HepG2 (cell line): ENCODE data around the gene SMPD2. TPM values are rescaled to one million over a fixed set of nuclear protein-coding genes. Genes with fewer than 3 reads are reported as not detected.

Experiments used
- AGO1 ChIP-seq: fragments of 200-400 bp; formaldehyde crosslinking; IDR thresholded peaks from 2 replicates; pipeline ENCODE4 v1.6.1; 2017; ENCODE audit warnings: mild to moderate bottlenecking, low read depth, low read length, moderate library complexity; ENCODE audit not compliant: poor library complexity, severe bottlenecking
- CCAR2 ChIP-seq: fragments of 200-400 bp; formaldehyde crosslinking; optimal IDR thresholded peaks from 2 replicates; pipeline ENCODE3; 2018; ENCODE audit warnings: low read depth, mild to moderate bottlenecking, low read length, moderate library complexity
- FIP1L1 ChIP-seq: fragments of 200-400 bp; formaldehyde crosslinking; IDR thresholded peaks from 2 replicates; pipeline ENCODE4 v1.6.1; 2018; ENCODE audit warnings: low read depth, mild to moderate bottlenecking, low read length, moderate library complexity, borderline replicate concordance; ENCODE audit not compliant: insufficient read depth
- FUBP1 ChIP-seq: sonication (generic); formaldehyde crosslinking; IDR thresholded peaks from 2 replicates; pipeline ENCODE4 v1.5.1; 2020; ENCODE audit warnings: missing genetic modification reagents, mild to moderate bottlenecking, borderline replicate concordance
- GABPA ChIP-seq, 2 experiments: IDR thresholded peaks; 2 replicates each; pipeline ENCODE4 v1.6.1; 2011 to 2016; ENCODE audit warnings: low read depth in 2 of 2, low read length in 1 of 2, missing biosample characterization in 1 of 2, missing genetic modification characterization in 1 of 2
- IRF9 ChIP-seq: sonication (generic); formaldehyde crosslinking; IDR thresholded peaks from 2 replicates; pipeline ENCODE4 v1.8.0; 2022; ENCODE audit warnings: missing genetic modification reagents, mild to moderate bottlenecking, borderline replicate concordance
- KDM3A ChIP-seq: IDR thresholded peaks from 2 replicates; pipeline ENCODE4 v1.6.1; 2018; ENCODE audit warnings: low read depth, missing compliant biosample characterization
- KDM4B ChIP-seq: sonication (generic); formaldehyde crosslinking; IDR thresholded peaks from 2 replicates; pipeline ENCODE4 v1.4.0; 2020; ENCODE audit warnings: missing genetic modification reagents
- RELA ChIP-seq: sonication (generic); formaldehyde crosslinking; IDR thresholded peaks from 2 replicates; pipeline ENCODE4 v1.4.0; 2020; ENCODE audit warnings: missing genetic modification reagents
- SOX6 ChIP-seq, 2 experiments: fragments of 450-650 bp in 1 of 2; sonication (generic) in 1 of 2; formaldehyde crosslinking in 1 of 2; IDR thresholded peaks; 2 replicates each; pipeline versions ENCODE4 v1.4.0 to v1.6.1; 2017 to 2020; ENCODE audit warnings: antibody characterized with exemption in 1 of 2, mild to moderate bottlenecking in 1 of 2, missing genetic modification reagents in 1 of 2
- SPEN ChIP-seq: sonication (generic); formaldehyde crosslinking; IDR thresholded peaks from 2 replicates; pipeline ENCODE4 v1.5.1; 2020; ENCODE audit warnings: low read depth, mild to moderate bottlenecking, missing genetic modification reagents
- TAF1 ChIP-seq: sonication (generic); formaldehyde crosslinking; IDR thresholded peaks from 2 replicates; pipeline ENCODE4 v1.4.0; 2020; ENCODE audit warnings: missing genetic modification reagents
- TP53 ChIP-seq: sonication (generic); formaldehyde crosslinking; conservative IDR thresholded peaks from 2 replicates; pipeline ENCODE4 v1.4.0; 2020; ENCODE audit warnings: missing genetic modification reagents
- U2AF2 ChIP-seq: fragments of 200-400 bp; formaldehyde crosslinking; IDR thresholded peaks from 2 replicates; pipeline ENCODE4 v1.6.1; 2017; ENCODE audit warnings: low read depth, mild to moderate bottlenecking, low read length
- ZFP36L2 ChIP-seq: sonication (generic); formaldehyde crosslinking; IDR thresholded peaks from 2 replicates; pipeline ENCODE4 v1.4.0; 2020; ENCODE audit warnings: missing genetic modification reagents
- ZFY ChIP-seq: sonication (generic); formaldehyde crosslinking; IDR thresholded peaks from 2 replicates; pipeline ENCODE4 v1.4.0; 2020; ENCODE audit warnings: missing genetic modification reagents
- ZMYM4 ChIP-seq: sonication (generic); formaldehyde crosslinking; IDR thresholded peaks from 2 replicates; pipeline ENCODE4 v1.8.1; 2023; ENCODE audit warnings: mild to moderate bottlenecking, missing genetic modification reagents
- ZNF343 ChIP-seq: sonication (generic); formaldehyde crosslinking; IDR thresholded peaks from 2 replicates; pipeline ENCODE4 v1.4.0; 2020; ENCODE audit warnings: mild to moderate bottlenecking, missing genetic modification reagents
- ZNF451 ChIP-seq: sonication (generic); formaldehyde crosslinking; IDR thresholded peaks from 2 replicates; pipeline ENCODE4 v1.5.0; 2020; ENCODE audit warnings: mild to moderate bottlenecking, missing genetic modification reagents
- ZNF777 ChIP-seq: sonication (generic); formaldehyde crosslinking; IDR thresholded peaks from 2 replicates; pipeline ENCODE4 v1.4.0; 2020; ENCODE audit warnings: missing genetic modification reagents
- polyA plus RNA-seq, 8 experiments: library from polyadenylated mRNA; depleted of rRNA in 3 of 8; stranded (reverse) in 7 of 8; unstranded in 1 of 8; fragments of >200 nt; fragmentation: Illumina TruSeq in 4 of 8; extraction: Trizol in 4 of 8; gene quantifications; 2 replicates each; pipeline versions ENCODE4 v1.2.1 to v1.2.3, GENCODE V29; 2011 to 2016; ENCODE audit warnings: low read depth in 4 of 8, missing spikeins in 1 of 8, mixed read lengths in 1 of 8; ENCODE audit not compliant: insufficient read depth in 1 of 8
- total RNA-seq, 5 experiments: library from RNA; depleted of rRNA; stranded (reverse); fragments of >200 nt; fragmentation: Illumina TruSeq; extraction: Trizol; gene quantifications; 2 replicates each; pipeline ENCODE4 v1.2.3, GENCODE V29; 2016; ENCODE audit warnings: low read depth in 1 of 5
- TF ChIP-seq, protein P1 (sequence below): sonication (generic); formaldehyde crosslinking; IDR thresholded peaks from 2 replicates; pipeline ENCODE4 v1.5.1; 2020; ENCODE audit warnings: mild to moderate bottlenecking, missing genetic modification reagents, moderate library complexity
- TF ChIP-seq, protein P2 (sequence below): sonication (generic); formaldehyde crosslinking; IDR thresholded peaks from 2 replicates; pipeline ENCODE4 v1.5.0; 2020; ENCODE audit warnings: missing genetic modification reagents
- TF ChIP-seq, protein P3 (sequence below): sonication (generic); formaldehyde crosslinking; IDR thresholded peaks from 2 replicates; pipeline ENCODE4 v1.4.0; 2020; ENCODE audit warnings: missing genetic modification reagents

SMPD2 gene
- total and polyA plus RNA-seq, 2 of the 13 experiments (the other 11 are each of a cell fraction or from before 2014, with no cell fraction given) = 5.9 to 10.6 TPM

- TF ChIP-seq IRF9 (CRISPR knock-in tag) (no peak), FUBP1 (CRISPR knock-in tag) (no peak), GABPA (IDR thresholded peaks at IDR 0.05; ENCODE audit: low read depth, low read length) (peak; percentile 37; the same call in 1 of the 2 replicates), GABPA (CRISPR knock-in tag; IDR thresholded peaks at IDR 0.05; ENCODE audit: low read depth) (peak; percentile 68), U2AF2 (no peak), TP53 (CRISPR knock-in tag) (no peak), CCAR2 (no peak), ZMYM4 (peak; percentile 12; the same call in 1 of the 2 replicates), AGO1 (no peak), ZNF343 (no peak), SPEN (CRISPR knock-in tag) (peak; percentile 31; the same call in 1 of the 2 replicates), FIP1L1 (no peak), RELA (no peak), KDM3A (CRISPR knock-in tag) (0 out of 2 replicates have a peak, but pooled peaks have one; percentile 32), TAF1 (CRISPR knock-in tag) (0 out of 2 replicates have a peak, but pooled peaks have one; percentile 33), ZNF451 (0 out of 2 replicates have a peak, but pooled peaks have one; percentile 16), KDM4B (CRISPR knock-in tag) (no peak), SOX6 (IDR thresholded peaks at IDR 0.05) (no peak), SOX6 (CRISPR knock-in tag; IDR thresholded peaks at IDR 0.05) (0 out of 2 replicates have a peak, but pooled peaks have one; percentile 33), ZFY (CRISPR knock-in tag) (peak; percentile 61), ZFP36L2 (CRISPR knock-in tag) (no peak), ZNF777 (CRISPR knock-in tag) (peak; percentile 97)
- TF ChIP-seq, protein P1, sequence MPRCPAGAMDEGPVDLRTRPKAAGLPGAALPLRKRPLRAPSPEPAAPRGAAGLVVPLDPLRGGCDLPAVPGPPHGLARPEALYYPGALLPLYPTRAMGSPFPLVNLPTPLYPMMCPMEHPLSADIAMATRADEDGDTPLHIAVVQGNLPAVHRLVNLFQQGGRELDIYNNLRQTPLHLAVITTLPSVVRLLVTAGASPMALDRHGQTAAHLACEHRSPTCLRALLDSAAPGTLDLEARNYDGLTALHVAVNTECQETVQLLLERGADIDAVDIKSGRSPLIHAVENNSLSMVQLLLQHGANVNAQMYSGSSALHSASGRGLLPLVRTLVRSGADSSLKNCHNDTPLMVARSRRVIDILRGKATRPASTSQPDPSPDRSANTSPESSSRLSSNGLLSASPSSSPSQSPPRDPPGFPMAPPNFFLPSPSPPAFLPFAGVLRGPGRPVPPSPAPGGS (CRISPR knock-in tag) = peak; percentile 2; the same call in 1 of the 2 replicates
- TF ChIP-seq, protein P2, sequence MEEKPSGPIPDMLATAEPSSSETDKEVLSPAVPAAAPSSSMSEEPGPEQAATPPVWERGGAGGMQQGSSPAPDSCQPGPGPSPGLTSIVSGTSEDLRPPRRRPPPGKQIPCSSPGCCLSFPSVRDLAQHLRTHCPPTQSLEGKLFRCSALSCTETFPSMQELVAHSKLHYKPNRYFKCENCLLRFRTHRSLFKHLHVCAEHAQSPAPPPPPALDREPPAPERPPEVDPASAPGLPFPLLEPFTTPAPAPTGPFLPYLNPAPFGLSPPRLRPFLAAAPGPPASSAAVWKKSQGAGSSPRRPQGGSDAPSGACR = peak; percentile 90; the same call in 1 of the 2 replicates
- TF ChIP-seq, protein P3, sequence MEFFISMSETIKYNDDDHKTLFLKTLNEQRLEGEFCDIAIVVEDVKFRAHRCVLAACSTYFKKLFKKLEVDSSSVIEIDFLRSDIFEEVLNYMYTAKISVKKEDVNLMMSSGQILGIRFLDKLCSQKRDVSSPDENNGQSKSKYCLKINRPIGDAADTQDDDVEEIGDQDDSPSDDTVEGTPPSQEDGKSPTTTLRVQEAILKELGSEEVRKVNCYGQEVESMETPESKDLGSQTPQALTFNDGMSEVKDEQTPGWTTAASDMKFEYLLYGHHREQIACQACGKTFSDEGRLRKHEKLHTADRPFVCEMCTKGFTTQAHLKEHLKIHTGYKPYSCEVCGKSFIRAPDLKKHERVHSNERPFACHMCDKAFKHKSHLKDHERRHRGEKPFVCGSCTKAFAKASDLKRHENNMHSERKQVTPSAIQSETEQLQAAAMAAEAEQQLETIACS (CRISPR knock-in tag) = no peak
These were observed 15.1 kb downstream of the SMPD2 start, which contains the start of gene MICAL1 (continued) for GRCh38 chr6:109455437-109456110.
